ELF-1 (cell line): ENCODE results near the gene SUOX.
"Not testable (repeated sequence)": the region's sequence is repeated elsewhere in the genome, so short reads cannot be mapped to it uniquely, and the experiment has no call there.

Source experiments
- DNase-seq: peaks from one replicate; pipeline ENCODE4 v3.0.0-alpha.2; 2016; ENCODE audit warnings: low read depth, low spot score

SUOX gene

GRCh38 chr12:55996715-55997534, at the start of gene SUOX:
SUOX (plus strand) TSS chr12:55997276; CDS start chr12:56002222, 4,946 bp downstream.
- peak; percentile 98 for DNase-seq

DNA sequence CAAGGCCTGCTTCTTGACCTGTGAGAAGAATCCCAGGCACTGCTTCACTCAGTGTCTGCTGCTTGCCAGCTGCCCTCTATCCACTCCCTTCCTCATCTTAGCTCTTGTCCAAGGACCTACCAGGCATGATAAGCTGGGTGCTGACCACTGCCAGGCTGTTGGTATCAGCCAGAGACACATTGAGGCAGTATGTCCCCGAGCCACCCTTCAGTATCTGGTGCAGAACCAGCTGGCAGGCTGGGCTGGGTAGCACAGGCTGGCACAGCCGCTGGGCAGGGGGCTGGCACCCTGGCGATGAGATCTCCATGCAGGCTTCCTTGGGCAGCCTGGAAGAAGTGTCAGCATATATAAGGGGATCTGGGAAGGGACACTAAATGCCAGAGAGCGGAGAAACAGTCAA, 41.7 kb upstream of the SUOX start:
- no peak for DNase-seq

DNA sequence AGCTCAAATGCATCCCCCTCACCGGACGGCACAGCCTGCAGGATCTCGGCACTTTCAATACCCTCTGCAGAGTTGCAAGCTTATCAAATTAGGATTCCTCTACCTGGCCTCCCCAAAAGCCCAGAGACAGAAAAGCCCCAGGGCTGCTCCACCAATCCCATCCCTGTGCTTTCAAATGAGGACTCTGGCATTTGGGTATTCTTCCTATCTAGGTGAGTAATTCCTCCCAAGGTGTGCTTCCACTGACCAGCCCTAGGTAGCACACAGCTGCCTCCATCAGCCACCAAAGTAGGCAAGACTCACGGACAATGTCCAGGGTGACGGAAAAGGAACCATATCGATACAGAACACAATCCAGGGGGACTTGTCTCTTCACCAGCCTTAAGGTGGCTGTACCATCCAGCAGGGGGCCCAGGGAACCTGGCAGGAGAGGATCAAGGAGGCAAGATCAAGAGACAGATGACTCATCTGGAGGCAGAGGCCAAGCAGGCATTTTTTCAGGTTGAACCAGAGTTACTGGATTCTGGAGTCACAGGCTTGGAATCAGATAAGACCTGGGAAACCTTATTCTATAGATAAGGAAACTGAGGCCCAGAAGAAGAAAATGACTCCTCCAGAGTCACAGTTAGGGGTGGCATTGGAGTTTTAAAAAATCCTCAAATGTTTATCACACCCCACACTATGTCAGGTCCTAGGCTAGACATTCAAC, 41.1 kb upstream of the SUOX start:
- peak; percentile 87 for DNase-seq

DNA sequence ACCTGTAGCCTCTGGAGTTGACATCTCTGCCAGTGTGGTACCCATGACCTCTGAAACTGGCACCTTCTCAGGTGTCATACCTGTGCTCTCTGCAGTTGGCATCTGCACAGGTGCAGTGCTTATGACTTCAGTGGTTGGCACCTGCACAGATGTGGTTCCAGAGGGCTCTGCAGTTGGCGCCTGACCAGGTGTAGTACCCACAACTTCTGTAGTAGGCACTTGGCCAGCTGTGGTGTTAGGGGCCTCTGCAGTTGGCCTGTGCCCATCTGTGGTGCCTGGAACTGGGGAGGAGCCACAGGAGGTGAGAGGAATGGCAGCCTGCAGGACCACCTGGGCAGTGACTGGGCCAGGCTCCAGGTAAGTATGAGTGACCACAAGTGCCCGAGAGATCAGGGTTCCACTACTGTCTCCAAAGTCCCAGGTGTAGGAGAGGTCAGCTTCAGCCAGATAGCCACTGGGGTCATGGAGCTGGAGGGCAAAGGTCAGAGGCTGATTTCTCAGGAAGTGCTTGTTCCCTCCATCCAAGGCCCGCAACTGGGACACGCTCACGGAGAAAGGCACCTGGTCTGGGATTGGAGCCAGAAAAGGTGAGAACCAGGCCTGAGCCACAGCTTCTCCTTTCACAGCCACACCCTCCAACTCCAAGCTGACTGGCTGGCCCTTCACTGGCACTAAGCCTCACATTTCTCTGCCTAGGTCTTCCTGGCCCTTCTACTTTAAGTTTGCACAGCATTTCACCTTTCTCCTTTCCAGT, 39.8 kb upstream of the SUOX start:
- DNase-seq: no peak

DNA sequence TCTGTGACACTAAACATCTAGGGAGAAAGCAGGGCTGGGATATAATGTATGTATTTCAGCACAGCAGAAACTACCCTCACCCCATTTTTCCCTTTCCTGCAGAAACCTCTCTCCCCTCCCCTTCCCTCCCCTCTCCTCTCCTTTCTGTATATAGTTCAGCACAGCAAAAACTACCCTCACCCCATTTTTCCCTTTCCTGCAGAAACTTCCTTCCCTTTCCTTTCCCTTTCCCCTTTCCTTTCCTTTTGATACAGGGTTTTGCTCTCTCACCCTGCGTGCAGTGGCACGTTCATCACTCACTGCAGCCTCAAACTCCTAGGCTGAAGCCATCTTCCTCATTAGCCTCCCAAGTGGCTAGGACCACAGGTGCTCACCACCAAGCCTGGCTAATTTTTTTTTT, 33.3 kb upstream of the SUOX start:
- DNase-seq: no peak

- no peak for DNase-seq
Measured at GRCh38 chr12:55965240-55965639, 31.8 kb upstream of the SUOX start.

DNA sequence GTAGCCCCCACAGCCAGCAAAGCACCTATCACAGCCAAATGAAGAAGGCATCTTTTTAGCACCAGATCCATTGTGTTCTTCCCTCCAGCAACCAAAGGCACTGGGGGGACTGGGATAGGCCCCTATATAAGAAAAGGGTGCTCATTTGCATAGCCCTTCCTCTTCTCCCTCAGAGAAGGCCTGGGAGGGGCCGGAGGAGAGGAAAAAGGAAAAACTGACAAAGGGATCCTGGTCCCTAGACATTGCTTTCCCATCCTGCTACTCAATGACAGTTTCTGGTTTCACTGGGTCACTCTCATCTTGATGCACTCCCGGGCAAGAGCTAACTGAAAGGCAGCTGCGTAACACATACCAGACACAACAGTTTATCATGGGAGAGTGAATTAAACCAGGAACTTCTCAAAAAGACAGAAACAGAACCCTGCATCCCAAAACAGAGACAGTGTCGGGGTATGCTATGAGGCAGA, 31.1 kb upstream of the SUOX start, which contains the start of gene PMEL:
Gene PMEL, minus strand, starts transcription at position 102 of the 467 bp plus-strand sequence. Its CDS starts 31 bp downstream, at position 71.
- DNase-seq: no peak

DNA sequence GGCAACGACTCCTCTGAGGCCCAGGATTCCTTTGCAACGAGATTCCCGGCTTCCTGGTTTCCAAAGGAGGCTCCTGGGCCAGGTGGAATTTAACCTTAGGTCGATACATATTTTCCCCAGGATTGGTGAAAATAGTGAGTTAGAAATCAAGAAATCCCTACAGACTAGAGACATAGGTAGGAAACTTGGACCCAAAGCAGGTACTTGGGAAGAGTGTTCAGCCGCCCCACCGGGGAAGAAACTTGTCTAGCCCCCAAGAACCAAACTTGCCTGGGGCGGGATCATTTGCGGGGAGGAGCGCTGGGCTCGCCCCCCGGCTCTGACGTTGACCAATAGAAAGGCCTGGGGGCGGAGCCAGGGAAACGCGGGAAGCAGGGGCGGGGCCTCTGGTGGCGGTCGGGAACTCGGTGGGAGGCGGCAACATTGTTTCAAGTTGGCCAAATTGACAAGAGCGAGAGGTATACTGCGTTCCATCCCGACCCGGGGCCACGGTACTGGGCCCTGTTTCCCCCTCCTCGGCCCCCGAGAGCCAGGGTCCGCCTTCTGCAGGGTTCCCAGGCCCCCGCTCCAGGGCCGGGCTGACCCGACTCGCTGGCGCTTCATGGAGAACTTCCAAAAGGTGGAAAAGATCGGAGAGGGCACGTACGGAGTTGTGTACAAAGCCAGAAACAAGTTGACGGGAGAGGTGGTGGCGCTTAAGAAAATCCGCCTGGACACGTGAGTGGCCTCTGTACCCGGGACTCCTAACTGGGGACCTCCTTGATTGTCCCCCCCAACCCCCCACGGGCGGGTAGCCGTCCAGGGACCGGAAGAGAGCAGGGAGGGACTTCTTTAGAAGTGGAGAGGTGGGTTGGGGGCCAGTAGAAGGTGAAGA, 30.4 kb upstream of the SUOX start, which contains the start of gene CDK2:
Gene CDK2, plus strand, starts transcription at position 423 of the 874 bp plus-strand sequence. Its CDS starts 179 bp downstream, at position 602.
- peak; percentile 96 for DNase-seq

DNA sequence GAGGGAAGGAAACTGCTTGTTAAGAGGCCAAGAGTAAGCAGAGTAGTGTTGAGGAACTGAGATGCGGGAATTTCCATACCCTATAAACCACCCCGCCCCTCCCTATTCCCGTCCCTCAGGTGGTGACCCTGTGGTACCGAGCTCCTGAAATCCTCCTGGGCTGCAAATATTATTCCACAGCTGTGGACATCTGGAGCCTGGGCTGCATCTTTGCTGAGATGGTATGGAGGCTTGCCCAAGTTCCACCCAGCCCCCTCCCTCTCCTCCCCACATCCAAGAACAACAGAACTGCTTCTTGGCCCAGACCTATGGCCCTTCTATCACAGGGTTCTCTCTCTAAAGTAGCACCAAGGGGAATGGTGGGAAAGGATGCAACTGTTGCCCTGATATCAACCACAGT, 27.7 kb upstream of the SUOX start:
- no peak for DNase-seq

- DNase-seq: no peak
Measured at GRCh38 chr12:55970775-55971174, 26.3 kb upstream of the SUOX start.

DNA sequence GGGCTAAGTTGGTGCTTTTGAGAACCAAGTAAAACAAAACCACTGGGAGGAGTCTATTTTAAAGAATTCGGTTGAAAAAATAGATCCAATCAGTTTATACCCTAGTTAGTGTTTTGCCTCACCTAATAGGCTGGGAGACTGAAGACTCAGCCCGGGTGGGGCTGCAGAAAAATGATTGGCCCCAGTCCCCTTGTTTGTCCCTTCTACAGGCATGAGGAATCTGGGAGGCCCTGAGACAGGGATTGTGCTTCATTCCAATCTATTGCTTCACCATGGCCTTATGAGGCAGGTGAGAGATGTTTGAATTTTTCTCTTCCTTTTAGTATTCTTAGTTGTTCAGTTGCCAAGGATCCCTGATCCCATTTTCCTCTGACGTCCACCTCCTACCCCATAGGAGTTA, 25.0 kb upstream of the SUOX start:
- peak; percentile 30 for DNase-seq

DNA sequence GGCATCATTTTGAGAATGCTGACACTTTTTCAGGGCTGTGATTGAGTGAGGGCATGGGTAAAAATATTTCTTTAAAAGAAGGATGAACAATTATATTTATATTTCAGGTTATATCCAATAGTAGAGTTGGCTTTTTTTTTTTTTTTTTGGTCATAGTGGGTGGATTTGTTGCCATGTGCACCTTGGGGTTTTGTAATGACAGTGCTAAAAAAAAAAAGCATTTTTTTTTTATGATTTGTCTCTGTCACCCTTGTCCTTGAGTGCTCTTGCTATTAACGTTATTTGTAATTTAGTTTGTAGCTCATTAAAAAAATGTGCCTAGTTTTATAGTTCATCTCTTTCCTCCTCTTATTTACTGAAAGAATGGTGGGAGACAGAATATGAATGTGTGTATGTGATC, 24.6 kb upstream of the SUOX start:
- DNase-seq: no peak

GRCh38 chr12:55972911-55973598, 24.0 kb upstream of the SUOX start:
- DNase-seq: no peak

- DNase-seq: peak; percentile 100
Measured at GRCh38 chr12:55973599-55974307, 23.3 kb upstream of the SUOX start, which contains the start of gene RAB5B. RAB5B (plus strand) TSS chr12:55974078; CDS start chr12:55986961, 12,883 bp downstream.

- peak; percentile 80 for DNase-seq
Measured at GRCh38 chr12:55974308-55974730, 22.8 kb upstream of the SUOX start.

- no peak for DNase-seq
Measured at GRCh38 chr12:55978393-55978792, 18.7 kb upstream of the SUOX start.

DNA sequence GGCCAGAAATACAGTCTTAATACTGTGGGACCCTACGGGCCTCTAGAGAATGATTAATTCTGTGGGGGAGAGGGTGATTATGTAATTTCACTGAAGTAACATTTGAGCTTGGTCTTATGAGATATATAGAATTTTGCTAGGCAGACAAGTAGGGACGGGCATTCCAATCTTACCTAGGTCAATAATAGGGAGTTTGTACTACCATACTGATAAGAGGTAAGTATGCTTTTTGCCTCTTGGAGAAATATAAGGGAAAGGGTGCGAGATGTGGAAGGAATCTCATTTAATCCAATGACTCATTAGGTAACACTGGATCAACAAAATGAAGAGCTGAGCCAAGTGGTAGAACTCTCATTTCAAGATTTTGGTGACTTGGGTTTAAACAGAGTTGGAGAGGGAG, 18.0 kb upstream of the SUOX start:
- DNase-seq: no peak

DNA sequence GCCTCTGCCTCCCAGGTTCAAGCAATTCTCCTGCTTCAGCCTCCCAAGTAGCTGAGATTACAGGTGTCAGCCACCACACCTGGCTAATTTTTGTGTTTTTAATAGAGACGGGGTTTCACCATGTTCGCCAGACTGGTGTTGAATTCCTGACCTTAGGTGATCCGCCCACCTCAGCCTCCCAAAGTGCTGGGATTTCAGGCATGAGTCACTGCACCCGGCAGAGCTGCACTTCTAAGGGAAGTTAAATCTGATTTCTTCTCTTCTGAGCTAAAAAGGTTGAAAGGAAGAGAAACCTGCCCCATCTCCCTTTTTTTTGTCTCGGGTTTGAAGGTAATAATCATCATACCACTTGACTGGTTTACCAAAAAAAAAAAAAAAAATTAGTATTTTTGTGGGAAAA, 15.2 kb upstream of the SUOX start:
- not testable (repeated sequence) for DNase-seq

- DNase-seq: no peak
Measured at GRCh38 chr12:55982319-55982936, 14.6 kb upstream of the SUOX start.
